Suprapubic skin (tissue), 4 donors: ENCODE data around the gene FSTL4. TPM values are rescaled to one million over a fixed set of nuclear protein-coding genes. Genes with fewer than 3 reads are reported as not detected.
"Not testable (repeated sequence)": the region's sequence is repeated elsewhere in the genome, so short reads cannot be mapped to it uniquely, and the experiment has no call there.

Source experiments
- DNase-seq, 2 donors: peaks; one replicate each; pipeline ENCODE4 v3.0.0-alpha.2; 2019; ENCODE audit warnings: low spot score in 2 of 2
- H3K27ac ChIP-seq: fragments of 200-600 bp; sonication (generic); one replicate; pipeline ENCODE4 v1.5.1; 2019
- H3K27me3 ChIP-seq: fragments of 200-600 bp; sonication (generic); one replicate; pipeline ENCODE4 v1.5.1; 2019
- H3K36me3 ChIP-seq: fragments of 200-600 bp; sonication (generic); one replicate; pipeline ENCODE4 v1.5.1; 2019
- H3K4me1 ChIP-seq: fragments of 200-600 bp; sonication (generic); one replicate; pipeline ENCODE4 v1.5.1; 2019
- H3K4me3 ChIP-seq: fragments of 200-600 bp; sonication (generic); one replicate; pipeline ENCODE4 v1.5.1; 2019; ENCODE audit warnings: mild to moderate bottlenecking
- H3K9me3 ChIP-seq: fragments of 200-600 bp; sonication (generic); one replicate; pipeline ENCODE4 v1.5.1; 2019
- EP300 ChIP-seq: sonication (generic); formaldehyde crosslinking; IDR thresholded peaks from one replicate; pipeline ENCODE4 v1.6.1; 2017; ENCODE audit warnings: antibody characterized with exemption
- POLR2A ChIP-seq, 2 donors: fragments of 450-650 bp; IDR thresholded peaks; one replicate each; pipeline ENCODE4 v1.6.1; 2017; ENCODE audit warnings: antibody characterized with exemption in 2 of 2, mild to moderate bottlenecking in 2 of 2, moderate library complexity in 2 of 2
- POLR2AphosphoS5 ChIP-seq, 3 donors: sonication (generic); formaldehyde crosslinking; IDR thresholded peaks; one replicate each; pipeline ENCODE4 v1.6.1; 2017; ENCODE audit warnings: antibody characterized with exemption in 3 of 3
- WGBS: methylation state at CpG from one replicate; pipeline ENCODE4 v1.1.5; 2018; 5-methylcytosine and 5-hydroxymethylcytosine counted together
- total RNA-seq, 4 donors: library from RNA; depleted of rRNA; stranded (reverse); fragments of >200 nt; gene quantifications; one replicate each; pipeline ENCODE4 v1.1.0, GENCODE V29; 2016
- TF ChIP-seq, protein P1 (sequence below), 2 donors: fragments of 200-600 bp in 1 of 2; fragments of 450-650 bp in 1 of 2; sonication (generic) in 1 of 2; IDR thresholded peaks; one replicate each; pipeline ENCODE4 v1.5.1; 2016 to 2019; ENCODE audit warnings: antibody characterized with exemption in 2 of 2, mild to moderate bottlenecking in 1 of 2, moderate library complexity in 1 of 2

The FSTL4 gene
- total RNA-seq, 4 donors from 2014 or later, result 2.3 to 6.4 (median 5.8) TPM

DNA sequence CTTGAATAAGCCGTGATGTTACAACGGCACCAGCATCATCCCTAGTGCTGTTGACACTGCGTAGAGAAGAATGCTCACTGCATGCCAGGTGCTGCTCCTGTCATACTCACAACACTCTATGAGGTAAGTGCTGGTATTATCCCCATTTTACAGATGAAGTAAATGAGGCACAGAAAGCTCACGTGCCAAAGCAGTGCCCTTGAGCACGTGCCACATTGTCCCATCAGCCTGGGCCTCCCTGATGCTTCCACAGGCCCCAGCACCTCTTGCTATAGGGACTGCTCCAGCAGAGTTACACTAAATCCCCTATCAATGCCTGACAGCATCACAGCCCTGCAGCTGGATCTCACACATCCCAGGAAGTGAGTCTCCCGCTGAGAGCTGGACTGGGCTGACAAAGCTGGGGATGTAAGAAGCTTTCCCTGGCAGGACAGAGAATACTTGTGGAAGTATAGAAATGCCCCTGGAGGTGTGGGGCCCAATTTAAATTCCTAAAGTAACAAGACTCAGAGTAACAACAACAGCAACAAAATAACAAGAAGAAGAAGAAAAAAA, 216.1 kb downstream of the FSTL4 start:
- no peaks in the 10 kb centered on the region for H3K4me1 ChIP-seq
- H3K4me3 ChIP-seq, result no peak overlapping the region
- TF ChIP-seq POLR2A (IDR thresholded peaks at IDR 0.05) (no peak), EP300 (no peak), POLR2AphosphoS5 (IDR thresholded peaks at IDR 0.05) (no peak)
- TF ChIP-seq, protein P1, sequence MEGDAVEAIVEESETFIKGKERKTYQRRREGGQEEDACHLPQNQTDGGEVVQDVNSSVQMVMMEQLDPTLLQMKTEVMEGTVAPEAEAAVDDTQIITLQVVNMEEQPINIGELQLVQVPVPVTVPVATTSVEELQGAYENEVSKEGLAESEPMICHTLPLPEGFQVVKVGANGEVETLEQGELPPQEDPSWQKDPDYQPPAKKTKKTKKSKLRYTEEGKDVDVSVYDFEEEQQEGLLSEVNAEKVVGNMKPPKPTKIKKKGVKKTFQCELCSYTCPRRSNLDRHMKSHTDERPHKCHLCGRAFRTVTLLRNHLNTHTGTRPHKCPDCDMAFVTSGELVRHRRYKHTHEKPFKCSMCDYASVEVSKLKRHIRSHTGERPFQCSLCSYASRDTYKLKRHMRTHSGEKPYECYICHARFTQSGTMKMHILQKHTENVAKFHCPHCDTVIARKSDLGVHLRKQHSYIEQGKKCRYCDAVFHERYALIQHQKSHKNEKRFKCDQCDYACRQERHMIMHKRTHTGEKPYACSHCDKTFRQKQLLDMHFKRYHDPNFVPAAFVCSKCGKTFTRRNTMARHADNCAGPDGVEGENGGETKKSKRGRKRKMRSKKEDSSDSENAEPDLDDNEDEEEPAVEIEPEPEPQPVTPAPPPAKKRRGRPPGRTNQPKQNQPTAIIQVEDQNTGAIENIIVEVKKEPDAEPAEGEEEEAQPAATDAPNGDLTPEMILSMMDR (IDR thresholded peaks at IDR 0.05), result no peak
- no peaks in the 10 kb centered on the region for H3K36me3 ChIP-seq
- DNase-seq, result peak in 1 of 2 donors; percentile 53
- H3K27ac ChIP-seq, result no peak overlapping the region
- WGBS, result 79% methylated on average over 6 of the region's 6 CpGs
- H3K27me3 ChIP-seq, result no peaks in the 10 kb centered on the region
- H3K9me3 ChIP-seq, result no peaks in the 10 kb centered on the region

DNA sequence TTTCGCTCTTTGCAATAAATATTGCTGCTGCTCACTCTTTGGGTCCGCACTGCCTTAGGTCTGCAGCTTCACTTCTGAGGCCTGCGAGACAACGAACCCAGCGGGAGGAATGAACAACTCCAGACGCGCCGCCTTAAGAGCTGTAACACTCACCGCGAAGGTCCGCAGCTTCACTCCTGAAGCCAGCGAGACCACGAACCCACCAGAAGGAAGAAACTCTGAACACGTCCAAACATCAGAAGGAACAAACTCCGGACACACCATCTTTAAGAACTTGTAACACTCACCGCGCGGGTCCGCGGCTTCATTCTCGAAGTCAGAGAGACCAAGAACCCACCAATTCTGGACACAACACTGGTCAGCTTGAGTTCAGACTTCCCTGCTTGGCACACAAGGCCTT, 217.1 kb downstream of the FSTL4 start:
- peak in 1 of 2 donors; percentile 53 for DNase-seq
- 97% methylated on average over 21 of the region's 21 CpGs for WGBS
- H3K4me3 ChIP-seq, result not testable (repeated sequence)

DNA sequence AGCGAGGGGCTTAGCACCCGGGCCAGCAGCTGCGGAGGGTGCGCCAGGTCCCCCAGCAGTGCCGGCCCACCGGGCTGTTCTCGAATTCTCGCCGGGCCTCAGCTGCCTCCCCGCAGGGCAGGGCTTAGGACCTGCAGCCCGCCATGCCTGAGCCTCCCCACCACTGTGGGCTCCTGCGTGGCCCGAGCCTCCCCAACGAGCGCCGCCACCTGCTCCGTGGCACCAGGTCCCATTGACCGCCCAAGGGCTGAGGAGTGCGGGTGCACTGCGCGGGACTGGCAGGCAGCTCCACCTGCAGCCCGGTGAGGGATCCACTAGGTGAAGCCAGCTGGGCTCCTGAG, 217.9 kb downstream of the FSTL4 start:
- peak in 1 of 2 donors; percentile 49 for DNase-seq
- H3K4me1 ChIP-seq, H3K9me3 ChIP-seq, H3K36me3 ChIP-seq, H3K4me3 ChIP-seq, H3K27me3 ChIP-seq, H3K27ac ChIP-seq: not testable (repeated sequence)
- no CpG with 5 or more reads among the region's 22 CpGs for WGBS

More for the DNA sequence above, 217.1 kb downstream of the FSTL4 start:
- not testable (repeated sequence) for H3K27me3 ChIP-seq, H3K36me3 ChIP-seq, H3K27ac ChIP-seq, H3K4me1 ChIP-seq, H3K9me3 ChIP-seq

DNA sequence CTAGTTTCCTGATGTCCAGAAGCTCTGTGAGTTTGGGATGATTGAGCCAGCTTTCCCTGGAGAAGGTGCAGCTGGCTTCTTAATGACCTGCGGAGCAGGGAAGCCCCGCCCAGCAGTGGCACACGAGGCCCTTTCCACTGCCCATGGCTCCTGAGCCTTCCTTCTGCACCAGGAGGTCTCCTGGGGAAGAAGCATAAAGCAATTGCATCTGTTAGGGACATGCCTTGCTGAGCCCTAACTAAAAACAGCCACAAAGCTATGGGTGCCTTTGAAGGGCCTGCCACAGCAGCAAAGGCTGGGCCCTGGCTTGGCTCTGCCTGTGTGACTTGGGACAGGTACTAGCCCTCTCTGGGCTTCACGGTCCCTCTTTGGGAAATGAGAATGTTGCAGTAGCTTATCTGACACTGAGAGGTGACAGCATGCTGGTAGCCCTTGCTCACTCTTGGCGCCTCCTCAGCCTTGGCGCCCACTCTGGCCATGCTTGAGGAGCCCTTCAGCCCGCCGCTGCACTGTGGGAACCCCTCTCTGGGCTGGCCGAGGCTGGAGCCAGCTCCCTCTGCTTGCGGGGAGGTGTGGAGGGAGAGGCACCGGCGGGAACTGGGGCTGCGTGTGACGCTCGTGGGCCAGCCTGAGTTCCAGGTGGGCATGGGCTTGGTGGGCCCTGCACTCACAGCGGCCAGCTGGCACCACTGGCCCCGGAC, 218.4 kb downstream of the FSTL4 start:
- no peaks in the 10 kb centered on the region for H3K27me3 ChIP-seq
- DNase-seq, result peak in 1 of 2 donors; percentile 50
- H3K4me3 ChIP-seq, result no peak overlapping the region
- WGBS, result 89% methylated on average over 14 of the region's 17 CpGs
- H3K4me1 ChIP-seq, result no peaks in the 10 kb centered on the region
- no peak overlapping the region for H3K27ac ChIP-seq
- H3K36me3 ChIP-seq, result no peaks in the 10 kb centered on the region
- TF ChIP-seq POLR2A (IDR thresholded peaks at IDR 0.05) (no peak), POLR2AphosphoS5 (IDR thresholded peaks at IDR 0.05) (no peak), EP300 (no peak)
- TF ChIP-seq, protein P1 (IDR thresholded peaks at IDR 0.05), result no peak
- H3K9me3 ChIP-seq, result no peaks in the 10 kb centered on the region

DNA sequence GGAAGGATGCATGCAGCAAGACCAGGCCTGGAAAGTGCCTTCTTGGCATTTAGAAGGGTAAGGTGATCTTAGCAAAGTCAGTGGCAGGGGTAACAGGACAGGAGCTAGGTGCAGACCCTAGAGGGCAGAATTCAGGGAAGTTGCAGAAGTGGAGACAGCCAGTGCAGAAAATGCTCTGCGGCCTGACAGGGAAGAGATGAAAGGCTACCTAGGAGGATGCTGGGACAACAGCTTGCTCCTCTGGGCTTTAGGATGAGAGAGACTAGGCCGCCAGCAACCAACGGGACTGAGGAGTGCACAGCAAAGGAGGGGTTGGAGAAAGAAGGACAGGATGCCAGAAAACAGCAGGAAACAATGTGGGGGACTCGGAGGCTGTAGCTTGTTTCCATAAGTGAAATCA, 219.9 kb downstream of the FSTL4 start:
- Histone ChIP-seq H3K4me3 (no peak overlapping the region), H3K36me3 (no peaks in the 10 kb centered on the region), H3K4me1 (no peaks in the 10 kb centered on the region), H3K27me3 (no peaks in the 10 kb centered on the region), H3K9me3 (no peaks in the 10 kb centered on the region), H3K27ac (no peak overlapping the region)
- TF ChIP-seq, protein P1 (IDR thresholded peaks at IDR 0.05), result no peak
- TF ChIP-seq EP300 (no peak), POLR2A (IDR thresholded peaks at IDR 0.05) (no peak), POLR2AphosphoS5 (IDR thresholded peaks at IDR 0.05) (no peak)
- WGBS, result 81% methylated on average over 4 of the region's 4 CpGs
- DNase-seq, result peak in 1 of 2 donors; percentile 34

DNA sequence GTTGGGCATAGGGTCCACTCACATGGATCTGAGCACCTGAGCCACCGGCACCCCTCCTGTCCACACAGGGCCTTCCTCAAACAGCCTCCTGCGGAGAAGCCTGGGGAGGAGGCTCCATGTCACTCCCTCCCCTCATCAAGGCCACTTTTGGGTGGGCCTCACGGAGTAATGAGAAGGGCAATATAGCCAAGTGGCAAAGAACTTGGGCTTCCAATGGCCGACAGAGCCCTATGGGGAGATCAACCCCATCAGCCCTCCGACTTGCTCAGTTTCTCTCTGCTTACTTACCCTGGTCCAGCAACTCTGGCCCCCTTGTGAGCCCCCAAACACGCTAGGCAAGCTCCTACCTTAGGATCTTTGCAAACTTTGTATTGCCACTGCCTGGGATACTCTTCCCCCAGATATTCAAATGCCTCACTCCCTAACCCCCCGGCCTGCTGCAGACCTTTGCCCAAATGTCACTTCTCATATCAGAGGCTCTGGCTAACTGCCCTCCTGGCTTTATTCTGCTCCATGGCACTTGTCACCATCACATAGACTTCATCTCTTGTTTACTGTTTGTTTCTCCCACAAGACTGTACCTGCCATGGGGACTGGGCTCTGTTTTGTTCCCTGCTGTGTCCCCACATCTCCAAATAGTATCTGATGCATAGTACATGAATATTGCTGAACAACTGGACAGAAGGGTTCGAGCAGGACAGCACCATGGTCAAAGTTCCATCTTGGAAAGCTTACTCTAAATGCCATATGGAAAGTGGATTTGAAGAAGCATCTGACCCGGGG, 220.8 kb downstream of the FSTL4 start:
- TF ChIP-seq EP300 (no peak), POLR2A (IDR thresholded peaks at IDR 0.05) (no peak), POLR2AphosphoS5 (IDR thresholded peaks at IDR 0.05) (no peak)
- TF ChIP-seq, protein P1 (IDR thresholded peaks at IDR 0.05), result no peak
- Histone ChIP-seq H3K27ac (no peak overlapping the region), H3K9me3 (no peaks in the 10 kb centered on the region), H3K4me1 (no peaks in the 10 kb centered on the region), H3K36me3 (no peaks in the 10 kb centered on the region), H3K27me3 (no peaks in the 10 kb centered on the region), H3K4me3 (no peak overlapping the region)
- peak in 1 of 2 donors; percentile 40 for DNase-seq
- WGBS, result 83% methylated on average over 8 of the region's 9 CpGs
